Measurements from ENCODE around the gene MSX2.

- no peak for TF ChIP-seq CTCF (IDR thresholded peaks at IDR 0.05)
- TF ChIP-seq POLR2A (IDR thresholded peaks at IDR 0.05) = no peak
Observed at GRCh38 chr5:174725991-174726601, 1.7 kb downstream of the MSX2 start.

Data from lower leg skin (tissue), 3 donors.